Measurements from ENCODE around the gene ZNF423.
"Not testable (repeated sequence)": the region's sequence is repeated elsewhere in the genome, so short reads cannot be mapped to it uniquely, and the experiment has no call there.

ZNF423 gene

GRCh38 chr16:49855822-49856671 is at the start of gene ZNF423:
ZNF423 (minus strand) TSS chr16:49856112; CDS start chr16:49855774, 338 bp downstream.
- peak; percentile 31 for DNase-seq

GRCh38 chr16:49904348-49905062 is 48.6 kb upstream of the ZNF423 start:
- DNase-seq: no peak

- no peak for DNase-seq
Observed at GRCh38 chr16:49902908-49903307, 47.0 kb upstream of the ZNF423 start.

GRCh38 chr16:49901711-49902110 is 45.8 kb upstream of the ZNF423 start:
- no peak for DNase-seq

GRCh38 chr16:49900875-49901274 is 45.0 kb upstream of the ZNF423 start:
- DNase-seq: no peak

- no peak for DNase-seq
Observed at GRCh38 chr16:49899991-49900695, 44.2 kb upstream of the ZNF423 start.

GRCh38 chr16:49896447-49896964 is 40.6 kb upstream of the ZNF423 start:
- DNase-seq: no peak

- DNase-seq: no peak
Observed at GRCh38 chr16:49890876-49891275, 35.0 kb upstream of the ZNF423 start.

GRCh38 chr16:49889725-49890397 is 33.9 kb upstream of the ZNF423 start:
- DNase-seq: no peak

- DNase-seq: no peak
Observed at GRCh38 chr16:49886554-49887094, 30.7 kb upstream of the ZNF423 start.

GRCh38 chr16:49884033-49885015 is 28.4 kb upstream of the ZNF423 start:
- peak; percentile 12 for DNase-seq

- no peak for DNase-seq
Observed at GRCh38 chr16:49883076-49884014, 27.4 kb upstream of the ZNF423 start.

GRCh38 chr16:49881890-49882289 is 26.0 kb upstream of the ZNF423 start:
- DNase-seq: no peak

GRCh38 chr16:49878540-49878939 is 22.6 kb upstream of the ZNF423 start:
- DNase-seq: not testable (repeated sequence)

- DNase-seq: no peak
Observed at GRCh38 chr16:49876716-49877129, 20.8 kb upstream of the ZNF423 start.

GRCh38 chr16:49875806-49876715 is 20.1 kb upstream of the ZNF423 start:
- no peak for DNase-seq

GRCh38 chr16:49874613-49875237 is 18.8 kb upstream of the ZNF423 start:
- DNase-seq: no peak

GRCh38 chr16:49871824-49872223 is 15.9 kb upstream of the ZNF423 start:
- not testable (repeated sequence) for DNase-seq

All from NCI-H2171 treated with DMSO at 0.1 percent for 48 hours (cell line).